Activated T-cell treated with anti-CD3 and anti-CD28 coated beads for 48 hours (primary cell): ENCODE results near the gene SPEG.
A peak's percentile ranks its signal among the peaks of the same experiment; 100 is the strongest.

Source experiments
- DNase-seq: peaks from one replicate; pipeline ENCODE4 v3.0.0-alpha.2; 2020; ENCODE audit warnings: low read depth

The SPEG gene

GRCh38 chr2:219444566-219445091, 10.0 kb downstream of the SPEG start:
- DNase-seq: no peak

- DNase-seq: no peak
Measured at GRCh38 chr2:219445220-219445640, 10.6 kb downstream of the SPEG start.

GRCh38 chr2:219446101-219446504, 11.5 kb downstream of the SPEG start:
- no peak for DNase-seq

DNA sequence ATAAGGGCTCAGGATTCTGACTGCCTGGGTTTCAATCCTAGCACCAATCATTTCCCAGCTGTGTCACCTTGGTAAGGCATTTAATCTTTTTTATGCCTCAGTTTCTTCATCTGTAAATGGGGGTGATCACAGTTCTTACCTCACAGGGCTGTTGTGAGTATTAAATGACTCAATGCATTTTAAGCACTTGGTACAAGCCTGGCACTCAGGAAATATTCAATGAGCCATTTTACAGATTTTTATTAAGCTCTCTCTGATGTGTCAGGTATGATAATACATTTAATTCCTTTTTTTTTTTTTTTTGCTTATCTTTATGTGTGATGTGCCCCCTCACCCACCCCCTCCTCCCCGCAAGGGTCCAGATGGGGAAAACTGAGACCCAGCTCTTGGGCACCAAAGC, 12.0 kb downstream of the SPEG start:
- DNase-seq: no peak

GRCh38 chr2:219447242-219448098, 12.8 kb downstream of the SPEG start:
- DNase-seq: no peak

DNA sequence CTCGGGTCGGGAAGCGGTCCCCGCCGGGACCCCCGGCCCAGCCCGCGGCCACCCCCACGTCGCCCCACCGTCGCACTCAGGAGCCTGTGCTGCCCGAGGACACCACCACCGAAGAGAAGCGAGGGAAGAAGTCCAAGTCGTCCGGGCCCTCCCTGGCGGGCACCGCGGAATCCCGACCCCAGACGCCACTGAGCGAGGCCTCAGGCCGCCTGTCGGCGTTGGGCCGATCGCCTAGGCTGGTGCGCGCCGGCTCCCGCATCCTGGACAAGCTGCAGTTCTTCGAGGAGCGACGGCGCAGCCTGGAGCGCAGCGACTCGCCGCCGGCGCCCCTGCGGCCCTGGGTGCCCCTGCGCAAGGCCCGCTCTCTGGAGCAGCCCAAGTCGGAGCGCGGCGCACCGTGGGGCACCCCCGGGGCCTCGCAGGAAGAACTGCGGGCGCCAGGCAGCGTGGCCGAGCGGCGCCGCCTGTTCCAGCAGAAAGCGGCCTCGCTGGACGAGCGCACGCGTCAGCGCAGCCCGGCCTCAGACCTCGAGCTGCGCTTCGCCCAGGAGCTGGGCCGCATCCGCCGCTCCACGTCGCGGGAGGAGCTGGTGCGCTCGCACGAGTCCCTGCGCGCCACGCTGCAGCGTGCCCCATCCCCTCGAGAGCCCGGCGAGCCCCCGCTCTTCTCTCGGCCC, 13.6 kb downstream of the SPEG start:
- DNase-seq: no peak

- DNase-seq: peak; percentile 19
Measured at GRCh38 chr2:219448776-219449341, 14.2 kb downstream of the SPEG start.

DNA sequence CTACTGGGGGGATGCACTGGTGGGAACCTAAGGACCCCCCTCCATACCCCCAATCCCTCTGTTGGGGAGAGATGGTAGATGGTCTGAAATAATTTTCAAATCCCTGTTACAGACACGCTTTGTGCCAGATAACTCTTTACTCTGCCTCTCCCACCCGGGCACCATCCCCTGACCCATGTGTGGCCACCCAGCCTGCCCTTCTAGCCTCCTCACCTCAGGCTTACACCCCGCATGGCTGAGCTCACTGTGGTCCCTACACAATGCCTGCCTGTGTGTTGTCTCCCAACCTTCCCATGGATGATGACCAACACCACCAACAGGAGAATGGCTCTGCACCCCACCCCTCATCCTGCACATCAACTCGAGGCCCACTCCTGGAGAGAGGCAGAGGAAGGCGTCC, 15.0 kb downstream of the SPEG start:
- no peak for DNase-seq

DNA sequence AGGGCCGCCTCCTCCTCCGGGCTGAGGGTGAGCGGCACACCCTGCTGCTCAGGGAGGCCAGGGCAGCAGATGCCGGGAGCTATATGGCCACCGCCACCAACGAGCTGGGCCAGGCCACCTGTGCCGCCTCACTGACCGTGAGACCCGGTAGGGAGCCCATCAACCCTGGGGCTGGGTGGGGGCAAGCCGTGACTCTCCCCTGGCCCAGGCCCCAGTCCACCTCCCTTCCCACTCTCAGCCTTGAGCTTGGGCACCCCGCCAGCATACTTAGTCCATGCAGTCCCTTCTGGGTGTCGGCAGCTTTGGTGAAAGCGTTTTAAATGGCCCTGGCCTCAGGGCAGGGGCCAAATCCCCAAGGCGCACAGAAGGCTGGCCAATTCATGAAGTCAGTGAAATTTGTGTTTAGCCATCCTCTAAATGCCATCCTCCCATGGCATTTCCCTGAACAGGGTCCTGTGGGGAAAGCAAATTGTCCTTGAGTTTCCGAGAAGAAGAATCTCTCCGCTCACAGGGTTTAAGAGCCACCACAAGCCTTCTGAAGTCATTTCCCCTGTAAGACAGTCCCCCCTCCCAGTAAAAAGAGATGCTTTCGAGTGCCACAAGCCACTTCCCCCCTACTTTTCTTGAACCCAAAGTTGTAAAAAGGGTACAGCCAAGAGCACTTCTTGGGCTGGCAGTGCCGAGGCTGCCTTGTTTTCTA, 17.2 kb downstream of the SPEG start:
- DNase-seq: no peak

DNA sequence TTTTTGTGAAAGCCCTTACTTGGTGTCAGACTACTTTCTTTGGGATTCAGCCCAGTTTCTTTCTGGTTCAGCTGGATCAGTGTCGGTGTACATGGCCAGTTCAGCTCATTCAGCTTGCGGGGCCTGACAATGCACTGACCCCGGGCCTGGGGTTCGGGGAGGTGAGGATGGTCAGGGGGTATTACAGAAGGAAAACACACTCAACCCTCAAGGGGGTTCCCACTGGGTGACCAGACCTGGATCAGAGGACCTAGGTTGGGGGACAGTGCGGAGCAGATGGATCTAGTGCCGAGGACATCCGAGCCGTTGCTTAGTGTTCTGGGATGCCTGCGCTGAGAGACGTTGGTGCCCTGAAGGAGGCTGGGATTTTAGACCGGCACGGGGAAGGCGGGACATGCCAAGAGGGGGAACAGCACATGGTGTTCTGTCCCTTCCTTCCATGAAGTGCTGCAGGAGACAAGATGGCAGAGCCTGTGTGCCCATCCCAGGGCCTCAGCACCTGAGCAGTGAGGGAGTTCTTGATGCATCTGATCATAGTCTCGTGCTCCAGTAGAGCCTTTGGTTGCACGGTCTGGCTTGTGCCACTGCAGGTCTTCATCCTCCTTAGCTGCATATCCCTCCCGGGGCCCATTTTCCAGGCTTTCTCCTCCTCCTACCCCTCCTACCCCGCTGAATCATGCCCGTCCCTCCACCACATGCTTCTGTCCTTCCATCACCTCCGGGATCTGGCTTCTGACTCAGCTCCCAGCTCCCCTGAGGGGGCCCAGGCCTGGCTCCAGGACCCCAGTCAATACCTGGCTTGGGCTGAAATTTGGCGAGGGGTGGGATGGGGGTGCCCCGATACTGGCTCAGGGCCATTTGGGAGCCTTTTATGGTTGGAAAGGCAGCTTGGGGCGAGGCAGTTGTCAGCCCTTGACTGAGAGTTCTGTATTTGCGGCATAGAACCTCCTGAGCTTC, 18.0 kb downstream of the SPEG start:
- no peak for DNase-seq

DNA sequence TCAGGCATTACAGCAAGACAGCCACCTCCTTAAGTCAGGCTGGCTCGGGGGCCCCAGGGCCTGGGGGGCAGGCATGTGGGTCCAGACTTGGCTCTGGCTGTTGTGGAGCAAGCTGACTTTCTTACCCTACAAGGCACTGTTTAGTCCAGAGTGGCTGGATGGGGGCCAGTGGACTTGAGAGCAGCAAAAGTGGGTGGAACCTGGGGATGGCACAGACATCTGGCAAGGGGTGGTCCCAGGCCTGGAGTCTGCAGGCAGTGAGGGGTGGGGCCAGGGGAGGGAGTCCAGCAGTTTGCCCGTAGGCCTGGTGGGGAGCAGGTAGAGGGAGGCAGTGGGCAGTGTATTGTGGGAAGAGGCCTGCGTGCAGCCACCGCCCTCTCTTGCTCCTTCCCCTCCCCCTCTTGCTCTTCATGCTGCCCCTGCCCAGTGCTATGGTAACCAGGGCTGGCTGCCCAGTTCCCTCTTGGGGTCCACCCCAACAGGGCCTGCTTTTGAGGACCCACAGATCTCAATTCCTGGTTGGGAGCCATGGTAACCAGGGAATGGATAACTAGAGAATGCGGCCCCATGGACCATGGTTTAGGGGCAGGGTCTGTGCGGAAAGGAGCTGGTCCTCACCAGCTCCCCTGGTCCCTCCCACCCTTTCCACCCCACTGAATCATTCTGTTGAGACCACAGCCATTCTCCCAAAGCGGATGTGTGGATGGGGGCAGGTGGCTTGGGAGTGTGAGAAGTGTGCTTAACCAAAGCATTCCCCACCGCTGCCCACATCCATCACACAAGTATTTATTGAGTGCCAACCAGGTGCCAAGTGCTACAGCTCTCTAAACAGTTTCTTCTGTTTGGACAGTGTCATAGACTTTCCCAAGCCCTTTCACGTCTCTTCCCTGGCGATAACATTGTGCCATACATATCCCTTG, 19.3 kb downstream of the SPEG start:
- no peak for DNase-seq

DNA sequence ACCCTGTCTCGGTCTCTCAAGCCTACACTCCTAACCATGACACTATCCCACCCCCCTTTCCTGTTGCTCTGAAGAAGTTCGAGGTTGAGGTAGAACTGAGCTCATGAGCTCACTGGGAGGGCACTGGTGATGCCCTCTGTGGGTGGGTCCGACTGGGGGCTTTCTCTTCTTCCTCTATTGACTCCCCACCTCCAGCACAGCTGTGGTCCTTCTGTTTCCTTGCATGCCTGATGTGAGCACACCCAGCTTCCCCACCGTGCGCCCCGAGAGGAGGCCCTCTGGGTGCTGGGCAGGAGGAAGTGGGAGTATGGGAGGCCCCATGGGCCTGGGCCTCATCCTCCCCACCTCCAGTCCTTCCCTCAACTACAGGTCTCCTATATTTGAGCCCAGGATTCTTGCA, 20.9 kb downstream of the SPEG start:
- DNase-seq: no peak

- no peak for DNase-seq
Measured at GRCh38 chr2:219457784-219458369, 23.2 kb downstream of the SPEG start.

- DNase-seq: no peak
Measured at GRCh38 chr2:219458996-219459395, 24.4 kb downstream of the SPEG start.

DNA sequence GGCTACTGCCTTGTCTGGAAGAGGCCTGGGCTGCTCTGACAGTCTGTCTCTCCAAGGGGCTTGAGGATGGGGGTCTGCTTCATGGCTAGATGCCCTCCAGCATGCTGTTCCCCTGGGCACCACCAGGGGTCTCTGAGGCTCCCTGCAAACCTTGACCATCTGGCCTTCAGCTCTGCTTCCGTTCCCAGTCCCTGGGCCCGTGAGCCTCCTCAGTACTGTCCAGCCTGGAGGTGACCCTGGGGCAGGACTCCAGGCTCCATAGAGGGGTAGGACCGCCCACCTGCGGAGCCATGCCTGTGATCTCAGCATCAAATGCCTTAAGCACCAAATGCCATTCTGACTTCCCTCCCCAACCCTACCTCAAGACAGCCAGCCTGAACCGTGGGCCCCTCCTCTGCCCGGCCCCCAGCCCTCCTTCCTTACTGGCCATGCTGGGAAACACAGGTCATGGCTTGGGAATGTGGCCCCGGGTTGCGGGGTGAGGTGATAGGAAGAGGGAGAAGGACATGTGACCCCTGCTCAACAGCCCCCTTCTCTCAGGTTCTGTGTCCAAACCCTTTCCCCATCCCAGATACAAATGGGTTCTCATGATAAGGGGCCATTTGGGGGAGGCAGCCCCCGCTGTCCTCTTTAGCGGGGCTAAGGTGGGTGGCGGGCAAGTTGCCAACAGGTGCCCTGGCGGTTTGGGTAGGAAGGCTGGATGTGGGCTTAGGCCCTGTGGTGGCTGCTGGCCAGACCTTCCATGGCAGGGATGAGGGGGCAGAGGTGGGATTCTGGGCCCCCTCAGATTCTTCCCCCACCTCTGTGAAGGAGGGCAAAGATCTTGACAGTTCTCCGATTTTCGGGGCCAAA, 25.0 kb downstream of the SPEG start:
- DNase-seq: peak; percentile 38

GRCh38 chr2:219460424-219460926, 25.8 kb downstream of the SPEG start:
- DNase-seq: no peak

DNA sequence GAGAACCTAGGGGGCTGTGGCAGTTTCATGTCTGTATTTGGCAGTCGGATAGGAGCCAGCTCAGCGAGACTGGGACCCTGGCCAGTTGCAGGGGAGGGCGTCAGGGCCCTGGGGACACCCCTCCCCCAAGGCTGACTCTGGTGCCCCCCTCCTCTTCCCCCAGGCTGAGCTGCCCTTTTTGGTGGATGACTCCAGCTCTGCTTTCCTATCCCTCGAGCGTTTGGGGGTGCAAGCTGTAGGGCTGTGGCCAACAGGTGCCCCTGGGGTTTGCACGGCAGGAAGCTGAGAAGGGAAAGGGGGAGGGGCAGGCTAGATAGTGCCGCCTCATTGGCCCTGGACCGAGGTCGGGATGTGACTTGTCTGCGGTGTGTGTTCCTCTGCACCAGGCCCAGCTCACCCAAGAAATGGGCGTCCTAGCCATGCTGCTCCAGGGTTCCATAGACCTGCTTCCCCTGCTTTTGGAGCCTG, 26.4 kb downstream of the SPEG start:
- DNase-seq: no peak

DNA sequence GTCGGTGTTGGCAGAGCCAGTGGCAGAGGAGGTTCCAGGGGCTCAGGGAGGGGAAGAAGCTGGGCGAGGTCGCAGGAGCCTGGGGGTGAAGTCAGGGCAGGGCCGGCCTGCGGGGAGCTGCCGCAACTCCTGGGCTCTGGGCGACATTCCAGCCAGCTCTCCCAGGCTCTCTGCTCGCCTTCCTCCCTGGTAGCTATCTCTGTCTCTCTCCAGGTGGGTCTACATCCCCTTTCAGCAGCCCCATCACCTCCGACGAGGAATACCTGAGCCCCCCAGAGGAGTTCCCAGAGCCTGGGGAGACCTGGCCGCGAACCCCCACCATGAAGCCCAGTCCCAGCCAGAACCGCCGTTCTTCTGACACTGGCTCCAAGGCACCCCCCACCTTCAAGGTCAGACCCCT, 27.0 kb downstream of the SPEG start:
- no peak for DNase-seq
